KOPT-K1 (cell line): ENCODE results near the gene MAP7.

Experiments
- H3K27ac ChIP-seq: fragments of 200-600 bp; sonication (generic); 2 replicates; pipeline ENCODE4 v1.5.1; 2016; ENCODE audit warnings: antibody characterized with exemption, mild to moderate bottlenecking, low read depth, low read length; ENCODE audit not compliant: poor library complexity, severe bottlenecking
- H3K36me3 ChIP-seq: fragments of 200-600 bp; sonication (generic); 2 replicates; pipeline ENCODE4 v1.5.1; 2017; ENCODE audit warnings: antibody characterized with exemption, mild to moderate bottlenecking, low read length, moderate library complexity; ENCODE audit not compliant: insufficient read depth
- H3K9me3 ChIP-seq: fragments of 200-600 bp; sonication (generic); 2 replicates; pipeline ENCODE4 v1.5.1; 2017; ENCODE audit warnings: antibody characterized with exemption, low read length, mild to moderate bottlenecking; ENCODE audit not compliant: insufficient read depth, poor library complexity, severe bottlenecking

MAP7 gene

GRCh38 chr6:136527831-136528230 lies 22.4 kb downstream of the MAP7 start:
- no peaks in the 10 kb centered on the region for H3K9me3 ChIP-seq
- H3K27ac ChIP-seq = no peak overlapping the region
- no peaks in the 10 kb centered on the region for H3K36me3 ChIP-seq

DNA sequence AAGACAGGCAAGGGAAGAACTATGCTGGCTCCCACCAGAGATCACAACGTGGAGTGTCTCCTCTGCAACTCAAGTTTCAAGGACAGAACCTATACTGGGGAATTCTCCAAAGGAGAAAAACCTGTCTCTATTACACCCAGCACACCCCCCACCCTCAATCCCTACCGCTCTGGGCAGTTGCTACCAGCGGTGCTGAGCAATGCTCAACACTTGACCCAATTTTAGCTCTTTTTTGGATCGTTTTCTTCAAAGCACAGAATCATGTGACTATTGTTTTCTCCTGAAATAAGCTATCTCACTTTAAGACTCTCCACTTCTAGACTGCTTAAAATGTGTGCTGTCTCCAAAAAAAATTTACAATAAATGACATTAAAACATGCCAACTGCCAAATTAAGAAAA lies 23.3 kb downstream of the MAP7 start:
- Histone ChIP-seq H3K9me3 (no peaks in the 10 kb centered on the region), H3K27ac (no peak overlapping the region), H3K36me3 (no peaks in the 10 kb centered on the region)

DNA sequence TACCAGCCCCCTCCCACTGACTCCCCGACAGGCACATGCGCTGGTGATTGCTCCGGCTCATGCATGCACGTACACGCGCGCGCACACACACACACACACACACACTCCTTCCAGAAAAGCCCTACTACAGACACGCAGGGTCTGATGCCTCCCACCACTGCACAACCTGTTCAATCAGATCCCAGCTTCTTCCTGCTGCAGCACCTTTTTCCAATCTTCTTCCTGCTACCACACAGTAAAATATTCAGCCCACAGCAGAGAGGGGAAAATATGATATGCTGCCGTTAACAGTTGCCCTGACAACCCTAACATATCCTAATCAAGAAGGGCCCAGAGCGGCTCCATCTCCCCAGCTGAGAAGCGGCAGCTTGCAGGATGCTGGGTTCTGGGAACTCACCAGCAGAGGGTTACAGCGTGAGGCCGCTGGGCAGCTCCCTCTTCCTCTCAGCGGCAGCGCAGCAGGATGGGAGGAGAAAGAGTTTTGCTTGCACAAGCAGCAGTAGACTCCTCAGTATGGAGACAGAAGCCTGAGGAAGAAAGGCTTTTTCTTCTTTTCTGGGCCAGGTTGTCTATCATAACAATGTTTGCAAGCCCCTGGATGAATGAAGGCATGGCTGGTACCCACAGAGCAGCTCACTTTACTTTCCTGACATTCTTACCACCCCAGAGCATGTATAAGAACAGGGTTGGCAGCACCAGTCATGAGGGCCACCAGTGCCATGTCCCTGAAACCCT lies 23.9 kb downstream of the MAP7 start:
- Histone ChIP-seq H3K36me3 (no peaks in the 10 kb centered on the region), H3K27ac (no peak overlapping the region), H3K9me3 (no peaks in the 10 kb centered on the region)

- Histone ChIP-seq H3K9me3 (no peaks in the 10 kb centered on the region), H3K27ac (no peak overlapping the region), H3K36me3 (no peaks in the 10 kb centered on the region)
These were observed 24.5 kb downstream of the MAP7 start for GRCh38 chr6:136525586-136526195.

DNA sequence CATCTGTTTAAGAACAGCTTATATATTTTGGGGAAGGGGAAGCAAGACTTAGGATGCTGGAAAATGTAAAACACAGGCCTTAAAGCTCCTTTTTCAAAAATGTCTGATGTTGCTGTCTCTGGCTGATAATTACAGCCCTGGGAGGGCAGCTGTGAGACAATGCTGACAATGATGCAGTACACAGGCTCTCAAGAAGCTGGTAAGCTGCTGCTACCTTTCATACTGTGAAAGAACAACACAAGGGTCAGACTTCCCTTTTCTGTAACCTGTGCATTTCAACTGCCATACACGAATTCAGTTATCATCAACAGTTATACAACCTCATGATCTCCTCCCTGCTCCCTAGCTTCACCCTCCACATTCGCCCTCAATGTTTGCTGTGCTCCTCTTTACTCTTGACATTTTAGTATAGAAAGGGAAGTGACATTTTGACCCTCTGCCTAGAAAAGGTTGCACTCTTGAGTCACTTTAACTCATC lies 25.2 kb downstream of the MAP7 start:
- no peaks in the 10 kb centered on the region for H3K36me3 ChIP-seq
- H3K27ac ChIP-seq = no peak overlapping the region
- H3K9me3 ChIP-seq = no peaks in the 10 kb centered on the region

GRCh38 chr6:136524339-136524935 lies 25.8 kb downstream of the MAP7 start:
- H3K9me3 ChIP-seq = no peaks in the 10 kb centered on the region
- no peak overlapping the region for H3K27ac ChIP-seq
- H3K36me3 ChIP-seq = no peaks in the 10 kb centered on the region

- H3K27ac ChIP-seq = no peak overlapping the region
- no peaks in the 10 kb centered on the region for H3K36me3 ChIP-seq
- no peaks in the 10 kb centered on the region for H3K9me3 ChIP-seq
These were observed 27.0 kb downstream of the MAP7 start for GRCh38 chr6:136523196-136523595.

DNA sequence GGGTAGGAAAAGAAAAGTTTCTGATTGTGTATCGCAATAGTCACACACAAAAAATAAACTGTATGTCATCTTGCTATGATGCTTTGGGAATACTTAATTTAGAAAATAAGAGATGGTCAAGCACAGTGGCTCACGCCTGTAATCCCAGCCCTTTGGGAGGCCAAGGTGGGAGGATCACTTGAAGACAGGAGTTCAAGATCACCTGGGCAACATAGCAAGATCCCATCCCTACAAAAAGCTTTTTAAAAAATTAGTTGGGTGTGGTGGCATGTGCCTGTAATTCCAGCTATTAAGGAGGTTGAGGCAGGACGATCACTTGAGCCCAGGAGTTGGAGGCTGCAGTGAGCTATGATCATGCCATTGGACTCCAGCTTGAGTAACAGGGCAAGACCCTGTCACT lies 27.6 kb downstream of the MAP7 start:
- Histone ChIP-seq H3K36me3 (no peaks in the 10 kb centered on the region), H3K9me3 (no peaks in the 10 kb centered on the region), H3K27ac (no peak overlapping the region)

GRCh38 chr6:136521911-136522310 lies 28.3 kb downstream of the MAP7 start:
- Histone ChIP-seq H3K9me3 (no peaks in the 10 kb centered on the region), H3K27ac (no peak overlapping the region), H3K36me3 (no peaks in the 10 kb centered on the region)

- no peaks in the 10 kb centered on the region for H3K36me3 ChIP-seq
- H3K27ac ChIP-seq = no peak overlapping the region
- no peaks in the 10 kb centered on the region for H3K9me3 ChIP-seq
These were observed 28.8 kb downstream of the MAP7 start for GRCh38 chr6:136521427-136521826.

- H3K36me3 ChIP-seq = no peaks in the 10 kb centered on the region
- H3K27ac ChIP-seq = no peak overlapping the region
- no peaks in the 10 kb centered on the region for H3K9me3 ChIP-seq
These were observed 29.7 kb downstream of the MAP7 start for GRCh38 chr6:136520517-136520916.

GRCh38 chr6:136517582-136517981 lies 32.6 kb downstream of the MAP7 start:
- H3K27ac ChIP-seq = no peak overlapping the region
- H3K36me3 ChIP-seq = no peaks in the 10 kb centered on the region
- H3K9me3 ChIP-seq = no peaks in the 10 kb centered on the region

DNA sequence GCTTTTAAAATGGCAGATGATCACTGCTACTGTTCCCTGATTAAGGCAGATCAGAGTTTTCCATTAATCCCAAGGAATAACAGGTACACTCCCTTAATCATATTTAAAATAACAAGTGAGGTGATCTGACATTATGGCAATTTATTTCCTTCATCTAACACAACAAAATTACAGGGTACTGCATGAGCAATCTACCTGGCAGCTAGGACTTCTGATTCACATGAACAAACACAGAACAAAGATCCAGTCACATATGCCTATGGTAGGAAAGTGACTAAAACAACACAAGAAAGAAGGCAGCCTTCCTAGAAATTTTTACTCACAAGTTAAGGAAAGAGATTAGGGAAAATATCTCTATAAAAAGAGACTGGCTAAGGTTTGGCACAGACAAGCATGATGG lies 33.2 kb downstream of the MAP7 start:
- Histone ChIP-seq H3K9me3 (no peaks in the 10 kb centered on the region), H3K27ac (no peak overlapping the region)

DNA sequence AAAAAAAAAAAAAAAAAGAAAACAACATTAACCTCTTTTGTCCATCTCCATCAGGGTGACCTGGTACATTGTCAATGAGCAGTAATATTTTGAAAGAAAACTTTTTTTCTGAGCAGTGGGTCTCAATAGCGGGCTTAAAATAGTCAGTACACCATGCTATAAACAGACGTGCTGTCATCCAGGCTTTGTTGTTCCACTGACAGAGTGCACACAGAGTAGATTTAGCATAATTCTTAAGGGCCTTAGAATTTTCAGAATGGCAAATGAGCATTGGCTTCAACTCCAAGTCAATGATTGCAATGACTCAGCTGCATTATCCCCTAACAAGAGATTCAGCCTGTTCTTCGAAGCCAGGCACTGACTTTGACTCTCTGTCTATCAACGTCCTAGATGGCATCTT lies 35.6 kb downstream of the MAP7 start:
- no peaks in the 10 kb centered on the region for H3K9me3 ChIP-seq
- no peaks in the 10 kb centered on the region for H3K36me3 ChIP-seq
- no peak overlapping the region for H3K27ac ChIP-seq

More for the DNA sequence above, 33.2 kb downstream of the MAP7 start:
- H3K36me3 ChIP-seq = no peaks in the 10 kb centered on the region

- H3K36me3 ChIP-seq = no peaks in the 10 kb centered on the region
- no peaks in the 10 kb centered on the region for H3K9me3 ChIP-seq
- no peak overlapping the region for H3K27ac ChIP-seq
These were observed 38.3 kb downstream of the MAP7 start for GRCh38 chr6:136511926-136512325.

GRCh38 chr6:136511397-136511796 lies 38.8 kb downstream of the MAP7 start:
- Histone ChIP-seq H3K27ac (no peak overlapping the region), H3K9me3 (no peaks in the 10 kb centered on the region), H3K36me3 (no peaks in the 10 kb centered on the region)
